Neural progenitor cell (in vitro differentiated cells): ENCODE data around the gene KSR1.

Source experiments
- EZH2 ChIP-seq: fragments of 200-600 bp; sonication (generic); IDR thresholded peaks from 2 replicates; pipeline ENCODE4 v1.6.1; 2017; ENCODE audit warnings: antibody characterized with exemption, mild to moderate bottlenecking, moderate library complexity
- EZH2phosphoT487 ChIP-seq: fragments of 200-600 bp; sonication (generic); IDR thresholded peaks from 2 replicates; pipeline ENCODE4 v1.6.1; 2017; ENCODE audit warnings: antibody characterized with exemption
- TF ChIP-seq, protein P1 (sequence below): fragments of 200-600 bp; sonication (generic); IDR thresholded peaks from 2 replicates; pipeline ENCODE4 v1.5.1; 2017; ENCODE audit warnings: antibody characterized with exemption, mild to moderate bottlenecking

DNA sequence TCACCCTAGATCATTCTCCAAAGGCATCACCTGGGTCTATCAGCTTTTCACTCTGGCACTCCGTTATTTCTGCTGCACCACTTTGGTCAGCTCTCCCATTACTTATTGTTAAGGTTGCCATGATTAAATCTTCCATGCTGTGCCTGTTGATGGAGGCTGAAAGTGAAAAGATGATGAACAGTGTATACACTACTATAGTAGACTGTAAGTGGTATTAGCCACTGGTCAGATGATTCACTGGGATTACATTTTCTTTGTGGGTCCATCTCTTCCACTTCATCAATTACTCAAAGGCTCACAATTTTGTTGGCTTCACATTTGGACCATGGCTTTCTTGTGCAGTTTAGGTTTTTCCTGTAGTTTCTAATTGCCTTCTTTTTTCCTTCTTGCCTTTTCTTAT, 158.9 kb downstream of the KSR1 start:
- TF ChIP-seq, protein P1, sequence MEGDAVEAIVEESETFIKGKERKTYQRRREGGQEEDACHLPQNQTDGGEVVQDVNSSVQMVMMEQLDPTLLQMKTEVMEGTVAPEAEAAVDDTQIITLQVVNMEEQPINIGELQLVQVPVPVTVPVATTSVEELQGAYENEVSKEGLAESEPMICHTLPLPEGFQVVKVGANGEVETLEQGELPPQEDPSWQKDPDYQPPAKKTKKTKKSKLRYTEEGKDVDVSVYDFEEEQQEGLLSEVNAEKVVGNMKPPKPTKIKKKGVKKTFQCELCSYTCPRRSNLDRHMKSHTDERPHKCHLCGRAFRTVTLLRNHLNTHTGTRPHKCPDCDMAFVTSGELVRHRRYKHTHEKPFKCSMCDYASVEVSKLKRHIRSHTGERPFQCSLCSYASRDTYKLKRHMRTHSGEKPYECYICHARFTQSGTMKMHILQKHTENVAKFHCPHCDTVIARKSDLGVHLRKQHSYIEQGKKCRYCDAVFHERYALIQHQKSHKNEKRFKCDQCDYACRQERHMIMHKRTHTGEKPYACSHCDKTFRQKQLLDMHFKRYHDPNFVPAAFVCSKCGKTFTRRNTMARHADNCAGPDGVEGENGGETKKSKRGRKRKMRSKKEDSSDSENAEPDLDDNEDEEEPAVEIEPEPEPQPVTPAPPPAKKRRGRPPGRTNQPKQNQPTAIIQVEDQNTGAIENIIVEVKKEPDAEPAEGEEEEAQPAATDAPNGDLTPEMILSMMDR = no peak
- TF ChIP-seq EZH2phosphoT487 (no peak), EZH2 (no peak)
